HG02981 (cell line): ENCODE measurements around the gene TMEM17.

Experiments
- ATAC-seq: cut with Tn5 transposase; IDR thresholded peaks from one replicate; pipeline ENCODE4 v1.9.1; 2021; ENCODE audit warnings: mild to moderate bottlenecking, moderate library complexity; ENCODE audit not compliant: unreplicated experiment

Gene TMEM17

DNA sequence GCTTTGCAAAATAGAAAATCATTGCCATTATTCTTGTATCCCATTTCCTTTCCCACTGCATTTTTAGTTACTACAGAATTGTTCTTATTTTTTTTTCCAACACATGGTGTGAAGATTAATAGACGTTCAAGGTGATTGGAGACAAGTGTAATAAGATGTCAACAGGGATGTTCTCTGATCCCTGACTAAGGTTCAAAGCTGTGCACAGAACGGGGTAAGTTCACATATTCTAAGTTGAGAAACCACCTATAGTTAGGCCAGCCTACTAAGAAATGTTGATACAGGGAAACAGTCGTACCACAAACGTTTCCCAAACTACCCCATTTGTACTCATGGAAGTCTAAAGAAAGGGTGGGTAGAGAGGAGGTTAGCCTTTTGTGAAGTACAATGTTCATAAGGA is 6.4 kb upstream of the TMEM17 start:
- no peak for ATAC-seq

- ATAC-seq = no peak
Measured at GRCh38 chr2:62511636-62512035, 5.6 kb upstream of the TMEM17 start.

- ATAC-seq = peak; percentile 21
Measured at GRCh38 chr2:62506421-62506750, 391 bp upstream of the TMEM17 start.

GRCh38 chr2:62505109-62505749 is 766 bp downstream of the TMEM17 start:
- ATAC-seq = no peak

GRCh38 chr2:62504657-62505056 is 1.3 kb downstream of the TMEM17 start:
- no peak for ATAC-seq

- ATAC-seq = no peak
Measured at GRCh38 chr2:62501794-62502500, 4.0 kb downstream of the TMEM17 start.

GRCh38 chr2:62501069-62501468 is 4.9 kb downstream of the TMEM17 start:
- ATAC-seq = no peak

GRCh38 chr2:62499430-62500060 is 6.5 kb downstream of the TMEM17 start:
- no peak for ATAC-seq

DNA sequence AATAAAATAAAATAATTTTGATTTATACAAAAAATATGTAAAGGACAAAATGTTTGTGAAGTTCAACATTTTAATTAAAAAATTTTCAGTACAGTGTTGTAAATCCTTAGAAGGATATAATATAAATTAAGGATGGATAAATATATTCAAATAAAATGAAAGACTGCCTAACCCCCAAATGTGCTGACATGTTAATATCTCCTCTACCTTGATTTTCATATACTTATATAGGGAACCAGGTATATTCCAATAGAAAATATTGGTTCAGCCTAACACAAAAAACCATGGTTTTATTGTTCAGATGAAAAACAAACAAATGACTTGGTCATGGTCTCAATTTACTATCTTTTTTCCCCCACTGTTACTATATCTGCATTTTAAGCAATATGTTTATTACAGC is 7.3 kb downstream of the TMEM17 start:
- no peak for ATAC-seq

DNA sequence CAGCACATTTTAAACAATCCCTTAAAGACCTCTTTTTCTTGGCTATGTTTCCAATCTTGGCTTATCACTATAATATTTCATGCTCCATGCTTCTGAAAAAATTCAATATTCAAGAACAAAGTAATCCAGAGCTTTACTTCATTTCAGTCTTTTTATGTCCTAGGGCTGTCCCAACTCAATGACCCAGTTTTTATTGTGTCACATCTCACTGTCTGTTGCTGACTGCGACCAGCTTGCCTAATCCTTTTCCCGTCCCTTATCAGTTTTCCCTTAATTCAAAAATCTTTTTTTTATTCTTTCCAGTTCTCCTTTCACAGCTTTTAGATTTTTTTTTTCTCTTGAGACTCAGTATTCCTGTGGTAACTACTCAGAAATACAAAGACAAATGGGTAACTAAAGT is 10.2 kb downstream of the TMEM17 start:
- no peak for ATAC-seq

DNA sequence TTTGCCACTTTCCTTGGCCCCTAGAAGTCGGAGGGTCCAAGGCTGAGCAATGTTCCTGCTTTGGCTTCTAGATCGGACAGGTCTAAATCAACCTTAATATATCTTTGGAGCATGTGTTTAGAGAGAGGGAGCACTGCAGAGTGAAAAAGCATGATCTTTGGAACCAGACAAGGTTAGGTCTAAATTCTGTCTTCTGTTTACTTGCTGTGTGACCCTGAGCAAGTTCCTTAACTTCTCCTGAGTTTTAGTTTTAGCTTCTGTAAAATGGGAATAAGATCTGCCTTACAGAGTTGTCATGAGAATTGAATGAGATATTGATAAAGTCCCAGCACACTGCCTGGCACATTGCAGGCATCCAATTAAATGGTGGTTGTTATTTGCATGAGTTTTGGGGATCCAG is 13.9 kb downstream of the TMEM17 start:
- ATAC-seq = no peak

GRCh38 chr2:62489702-62490101 is 16.3 kb downstream of the TMEM17 start:
- no peak for ATAC-seq

DNA sequence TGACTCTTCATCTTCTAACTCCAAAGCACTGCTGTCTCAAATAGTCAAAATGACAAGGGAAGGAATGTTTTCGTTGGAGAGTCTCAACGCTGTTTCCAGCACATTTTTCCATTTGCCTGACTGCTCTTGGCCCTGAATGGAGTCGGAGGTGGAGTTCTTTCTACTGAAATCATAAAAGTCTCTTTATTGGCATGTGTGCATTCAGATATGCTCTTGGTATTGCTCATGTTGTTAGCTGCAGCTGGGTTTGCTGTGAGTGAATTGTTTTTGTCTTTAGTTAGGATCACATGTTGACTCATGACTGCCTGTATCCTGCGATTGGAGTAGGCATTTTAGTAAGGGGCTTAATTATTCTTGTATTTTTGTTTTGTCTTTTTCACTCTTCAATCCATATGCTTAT is 16.8 kb downstream of the TMEM17 start:
- ATAC-seq = no peak

DNA sequence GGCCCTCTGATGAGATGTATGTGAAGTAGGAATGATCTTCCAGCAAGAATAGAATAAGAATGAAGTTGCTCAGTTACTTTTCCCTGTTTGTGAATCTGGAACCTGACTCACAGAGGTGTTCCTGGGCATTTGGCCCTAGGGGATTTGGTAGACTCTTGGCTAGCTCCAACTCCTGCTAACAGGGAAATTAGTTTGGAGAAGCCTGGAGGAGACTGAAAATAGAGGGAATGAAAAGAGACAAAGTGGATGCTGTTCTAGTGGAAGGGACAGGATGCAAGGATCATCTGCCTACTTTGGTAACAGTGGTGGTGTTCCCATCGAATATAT is 19.6 kb downstream of the TMEM17 start:
- ATAC-seq = no peak

GRCh38 chr2:62485761-62486438 is 20.1 kb downstream of the TMEM17 start:
- ATAC-seq = no peak

DNA sequence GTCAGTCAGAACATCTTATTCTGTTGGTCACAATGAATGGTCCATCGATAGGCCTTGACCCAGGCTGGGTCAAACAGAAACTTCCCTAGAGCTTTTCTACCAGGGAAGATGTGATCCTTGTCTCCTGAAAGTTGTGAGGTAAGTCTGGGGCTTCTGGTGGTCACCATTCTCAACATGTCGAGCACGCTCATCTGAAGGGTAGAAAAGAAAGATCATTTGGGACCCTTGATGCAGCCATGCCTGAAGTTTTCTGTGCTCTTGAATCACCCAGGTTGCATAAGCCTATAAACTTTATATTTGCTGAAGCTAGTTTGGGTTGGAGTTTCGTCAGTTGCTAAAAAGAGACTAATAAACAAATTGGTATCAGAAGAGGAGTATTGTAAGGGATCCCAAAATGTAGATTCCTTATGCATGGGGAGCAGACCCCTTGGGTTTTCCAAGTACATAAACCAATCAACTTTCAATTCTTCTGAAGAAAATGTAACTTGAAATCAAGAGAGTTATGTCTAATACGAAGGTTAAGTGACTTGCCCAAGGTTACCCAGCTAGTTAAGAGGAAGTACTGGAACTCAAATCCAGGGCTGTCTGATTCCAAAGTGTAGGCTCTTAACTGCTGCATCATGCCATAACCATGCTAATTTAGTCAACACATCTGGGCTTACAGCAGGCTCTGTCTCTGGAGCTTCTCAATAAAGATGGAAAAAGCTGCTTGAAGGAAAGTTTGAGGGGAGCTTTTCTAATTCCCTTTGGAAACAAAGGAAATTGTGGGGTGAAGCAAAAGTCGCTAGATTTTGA is 23.2 kb downstream of the TMEM17 start:
- ATAC-seq = no peak

GRCh38 chr2:62479917-62480316 is 26.1 kb downstream of the TMEM17 start:
- ATAC-seq = no peak

- no peak for ATAC-seq
Measured at GRCh38 chr2:62478093-62478580, 27.9 kb downstream of the TMEM17 start.

GRCh38 chr2:62477573-62477972 is 28.4 kb downstream of the TMEM17 start:
- ATAC-seq = no peak

DNA sequence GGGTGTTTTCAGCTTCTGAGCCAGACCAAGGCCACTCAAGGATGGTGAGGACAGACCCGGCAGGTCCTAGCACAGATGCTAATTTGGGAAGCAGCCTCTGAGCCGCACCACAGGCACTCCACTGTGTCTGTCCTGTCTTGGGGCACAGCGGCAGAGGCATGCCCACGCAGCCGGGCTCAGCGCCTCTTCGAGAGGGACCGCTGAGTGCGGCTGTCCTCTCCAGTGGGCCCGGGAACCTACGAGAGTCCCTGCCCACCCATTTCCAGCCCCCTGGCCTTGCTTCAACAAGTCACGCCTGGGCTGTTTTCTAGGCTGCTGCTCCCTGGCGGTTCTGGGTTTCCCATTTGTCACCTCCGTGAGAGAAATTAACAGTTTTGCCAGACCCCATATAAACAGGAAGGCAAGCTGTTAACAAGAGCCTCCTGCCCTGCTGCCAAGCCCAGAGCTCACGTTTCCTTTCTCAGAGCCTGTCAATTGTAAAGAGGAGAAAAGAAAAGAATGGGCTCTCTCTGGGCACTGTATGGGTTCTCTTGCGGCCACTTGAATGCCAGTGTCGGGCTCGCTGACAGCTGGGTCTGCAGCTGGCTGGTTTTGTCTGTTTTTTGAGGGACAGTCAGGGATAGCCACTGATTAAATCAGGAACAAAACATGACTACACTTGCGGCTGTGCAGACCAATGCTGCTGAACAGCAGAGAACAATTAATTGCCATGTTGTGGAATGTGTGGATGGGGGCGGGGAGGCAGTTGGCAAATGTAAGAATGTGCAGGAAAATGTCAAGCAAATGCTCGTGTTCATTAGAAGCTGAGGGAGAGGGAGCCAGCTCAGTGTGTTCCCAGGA is 30.6 kb downstream of the TMEM17 start:
- ATAC-seq = no peak
